Endothelial cell of umbilical vein (primary cell): ENCODE data around the gene FAXDC2.

ENCODE experiments used
- CTCF ChIP-seq, 2 donors: IDR thresholded peaks; 1 replicate in 1 of 2; 2 replicates in 1 of 2; pipeline ENCODE4 v1.5.1; 2011; ENCODE audit warnings: low read length in 2 of 2, mild to moderate bottlenecking in 2 of 2, moderate library complexity in 2 of 2, control low read depth in 1 of 2, inconsistent platforms in 1 of 2, low read depth in 1 of 2; ENCODE audit not compliant: insufficient read depth in 1 of 2; ENCODE audit errors: extremely low read depth in 1 of 2
- EZH2 ChIP-seq: IDR thresholded peaks from 2 replicates; pipeline ENCODE4 v1.6.1; 2012; ENCODE audit warnings: borderline replicate concordance, low read depth, mild to moderate bottlenecking, moderate library complexity, low read length, inconsistent platforms; ENCODE audit not compliant: severe bottlenecking
- FOS ChIP-seq: IDR thresholded peaks from 2 replicates; pipeline ENCODE4 v1.6.1; 2011; ENCODE audit warnings: mild to moderate bottlenecking, low read length, moderate library complexity, borderline replicate concordance; ENCODE audit not compliant: insufficient read depth
- GATA2 ChIP-seq: IDR thresholded peaks from 2 replicates; pipeline ENCODE4 v1.7.0; 2011; ENCODE audit warnings: low read depth, mild to moderate bottlenecking, moderate library complexity, mixed read lengths, low read length; ENCODE audit not compliant: insufficient read length, insufficient read depth
- JUN ChIP-seq: IDR thresholded peaks from 2 replicates; pipeline ENCODE4 v1.6.1; 2011; ENCODE audit warnings: borderline replicate concordance, low read depth; ENCODE audit not compliant: insufficient read length, insufficient read depth
- MYC ChIP-seq: IDR thresholded peaks from one replicate; pipeline ENCODE4 v1.6.1; 2011; ENCODE audit warnings: mild to moderate bottlenecking, low read depth, low read length
- POLR2A ChIP-seq: IDR thresholded peaks from 2 replicates; pipeline ENCODE4 v1.6.1; 2012; ENCODE audit warnings: low read depth, mild to moderate bottlenecking, control low read depth, low read length

- no peak for TF ChIP-seq CTCF (IDR thresholded peaks at IDR 0.05; ENCODE audit: extremely low read depth in 1 of 2, insufficient read depth in 1 of 2, low read depth in 1 of 2, low read length in 2 of 2)
- TF ChIP-seq EZH2, result no peak
- TF ChIP-seq POLR2A, result no peak
- no peak for TF ChIP-seq MYC
- no peak for TF ChIP-seq GATA2
- no peak for TF ChIP-seq FOS
- no peak for TF ChIP-seq JUN
These were observed 10.4 kb upstream of the FAXDC2 start for GRCh38 chr5:154860765-154861164.
